ENCODE results near the gene ORC2.

GRCh38 chr2:201007584-201007998 is 44.1 kb upstream of the ORC2 start:
- TF ChIP-seq GATA2 (IDR thresholded peaks at IDR 0.05; ENCODE audit: low read depth, low read length): no peak
- TF ChIP-seq GATA3 (IDR thresholded peaks at IDR 0.05; ENCODE audit: low read depth, low read length): no peak
